CD4-positive, alpha-beta T cell treated with Interleukin-4 for 1 hour (primary cell): ENCODE data around the gene ZBTB12.

Experiments used
- DNase-seq, 2 donors: peaks; one replicate each; pipeline ENCODE4 v3.0.0-alpha.2; 2020 to 2022

The ZBTB12 gene

GRCh38 chr6:31896493-31896855 is 5.4 kb downstream of the ZBTB12 start:
- no peak for DNase-seq

GRCh38 chr6:31892821-31893220 is 9.1 kb downstream of the ZBTB12 start:
- no peak for DNase-seq

GRCh38 chr6:31889331-31889972 is 12.4 kb downstream of the ZBTB12 start:
- no peak for DNase-seq

- DNase-seq, result peak; percentile 39 to 48
Measured at GRCh38 chr6:31888276-31889258, 13.3 kb downstream of the ZBTB12 start.

- no peak for DNase-seq
Measured at GRCh38 chr6:31887173-31888007, 14.5 kb downstream of the ZBTB12 start.

- DNase-seq, result no peak
Measured at GRCh38 chr6:31886541-31886991, 15.3 kb downstream of the ZBTB12 start.

GRCh38 chr6:31884528-31885035 is 17.3 kb downstream of the ZBTB12 start:
- DNase-seq, result no peak

GRCh38 chr6:31883676-31884075 is 18.2 kb downstream of the ZBTB12 start:
- DNase-seq, result no peak

GRCh38 chr6:31882344-31882743 is 19.5 kb downstream of the ZBTB12 start:
- no peak for DNase-seq

- no peak for DNase-seq
Measured at GRCh38 chr6:31881136-31881859, 20.6 kb downstream of the ZBTB12 start.

- no peak for DNase-seq
Measured at GRCh38 chr6:31880616-31881015, 21.3 kb downstream of the ZBTB12 start.

GRCh38 chr6:31879901-31880300 is 22.0 kb downstream of the ZBTB12 start:
- no peak for DNase-seq

GRCh38 chr6:31879143-31879542 is 22.7 kb downstream of the ZBTB12 start:
- DNase-seq, result no peak

- DNase-seq, result no peak
Measured at GRCh38 chr6:31878726-31879125, 23.2 kb downstream of the ZBTB12 start, which contains the start of gene SLC44A4. TSS of gene SLC44A4 (minus strand) at chr6:31878997. CDS start at chr6:31878980, 17 bp downstream.

GRCh38 chr6:31878222-31878621 is 23.7 kb downstream of the ZBTB12 start:
- no peak for DNase-seq

- no peak for DNase-seq
Measured at GRCh38 chr6:31877651-31878161, 24.2 kb downstream of the ZBTB12 start.

- DNase-seq, result no peak
Measured at GRCh38 chr6:31877125-31877650, 24.7 kb downstream of the ZBTB12 start.

- no peak for DNase-seq
Measured at GRCh38 chr6:31876357-31876756, 25.5 kb downstream of the ZBTB12 start.

GRCh38 chr6:31875877-31876276 is 26.0 kb downstream of the ZBTB12 start:
- DNase-seq, result no peak

- DNase-seq, result no peak
Measured at GRCh38 chr6:31874836-31875572, 26.9 kb downstream of the ZBTB12 start.
